Pons (tissue), 1 donor: Measurements from ENCODE around the gene FAM240A.

Experiments
- DNase-seq: peaks from one replicate; pipeline ENCODE4 v3.0.0-alpha.2; 2016; ENCODE audit warnings: low spot score

Gene FAM240A

DNA sequence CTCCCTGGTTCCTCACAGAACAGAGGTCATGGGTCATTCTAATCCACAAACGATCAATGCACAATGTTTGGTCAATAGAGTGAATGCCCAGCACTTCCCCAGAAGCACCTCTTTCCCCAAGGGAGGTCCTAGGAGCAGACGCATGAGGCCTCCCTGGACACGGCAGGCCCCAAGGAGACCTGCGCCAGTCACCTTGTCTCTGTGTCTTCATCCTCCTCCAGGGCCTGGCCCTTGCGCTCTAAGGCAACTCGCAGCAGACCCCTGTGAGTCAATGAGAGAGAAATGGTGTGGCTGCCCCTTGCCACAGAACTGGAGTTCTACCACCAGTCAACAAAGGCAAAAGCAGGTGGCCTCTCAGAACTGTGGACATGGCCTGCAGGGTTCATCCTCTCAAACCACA, 63.1 kb downstream of the FAM240A start:
- DNase-seq, result no peak
